Measurements from ENCODE around the gene ATP1A1.

ATP1A1 gene

DNA sequence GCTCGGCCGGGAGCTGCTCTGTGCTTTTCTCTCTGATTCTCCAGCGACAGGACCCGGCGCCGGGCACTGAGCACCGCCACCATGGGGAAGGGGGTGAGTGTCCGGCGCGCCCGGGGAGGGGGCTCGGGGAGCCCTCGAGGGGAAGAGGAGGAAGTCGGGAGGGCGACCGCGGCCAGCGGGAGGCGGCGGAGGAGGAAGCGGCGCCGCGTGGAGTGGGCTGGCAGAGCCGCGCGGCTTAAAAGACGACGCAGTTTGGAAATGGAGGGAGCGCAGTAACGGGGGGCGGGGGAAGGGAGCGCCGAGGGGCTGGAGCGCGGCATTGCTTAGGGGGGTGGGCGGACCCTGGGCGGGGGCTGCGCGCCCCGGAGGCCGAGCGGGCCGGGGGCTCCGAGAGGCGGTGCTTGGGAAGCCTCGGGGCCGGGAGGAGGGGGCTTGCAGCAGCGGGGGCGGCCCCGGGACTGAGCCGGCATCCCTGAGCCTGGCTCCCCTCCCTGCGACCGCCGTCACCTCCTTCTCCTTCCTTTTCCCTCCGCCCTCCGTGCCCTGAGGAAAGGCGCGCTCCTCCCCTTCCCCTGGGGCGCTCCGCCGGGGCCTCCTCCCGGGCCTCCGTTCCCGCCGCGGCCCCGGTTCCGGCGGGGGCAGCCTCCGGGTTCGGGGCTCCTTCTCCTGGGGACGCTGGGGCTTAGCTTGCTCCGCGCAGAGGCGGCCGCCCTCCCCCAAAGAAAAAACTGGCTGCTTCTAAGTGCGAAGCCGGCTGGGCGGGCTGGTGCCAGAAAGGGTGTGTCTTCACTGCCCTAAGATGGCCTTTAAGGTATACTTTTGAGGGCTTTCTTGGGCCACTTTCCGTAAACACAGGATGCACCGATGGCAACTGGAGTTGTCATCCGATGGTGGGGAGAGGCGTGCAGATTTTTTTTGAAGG, 648 bp downstream of the ATP1A1 start:
- TF ChIP-seq CTCF (conservative IDR thresholded peaks at IDR 0.05; ENCODE audit: control insufficient read depth, insufficient read depth, low read depth, low read length) = no peak
- peak; percentile 48 for DNase-seq (ENCODE audit: low read depth)
- peak overlapping the region; percentile 85 for H3K4me3 ChIP-seq (ENCODE audit: control insufficient read depth, low read depth, low read length)

DNA sequence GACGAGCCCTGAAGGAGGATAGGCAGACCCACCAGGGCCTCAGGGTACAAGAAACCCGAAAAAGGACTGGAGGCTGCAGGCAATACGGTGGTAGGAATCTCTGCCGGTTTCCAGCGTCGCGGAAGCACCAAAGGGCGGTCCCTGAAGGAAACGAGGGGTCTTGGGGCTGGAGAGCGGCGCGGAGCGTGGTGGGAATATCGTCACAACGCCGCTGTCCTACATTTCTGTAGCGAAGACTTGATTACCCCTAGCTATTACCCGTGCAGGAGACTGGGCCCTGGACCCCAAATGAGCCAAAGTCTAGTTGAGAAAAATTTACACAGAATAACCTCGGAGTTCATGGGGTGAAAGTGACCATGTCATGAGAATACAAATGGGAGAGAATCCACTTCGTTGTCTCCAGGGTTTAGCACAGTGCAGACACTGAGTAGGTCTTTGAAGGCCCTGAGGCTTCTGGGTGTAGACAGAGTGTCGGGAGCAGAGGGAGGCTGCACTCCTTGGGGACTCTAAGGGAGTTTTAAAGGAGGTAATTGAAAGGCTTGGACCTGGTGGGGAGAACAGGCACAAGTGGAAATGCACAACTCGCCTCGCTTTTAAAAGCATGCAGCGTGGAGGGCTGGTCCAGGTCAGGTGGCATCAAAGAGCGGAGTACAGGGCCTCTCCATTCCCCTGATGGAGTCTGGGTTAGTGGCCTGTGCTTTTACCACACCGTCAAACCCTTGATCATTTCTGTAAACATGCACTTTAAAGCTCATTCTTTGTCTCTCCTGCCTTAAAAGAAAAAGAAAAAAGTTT, 1.5 kb downstream of the ATP1A1 start:
- no peak for DNase-seq (ENCODE audit: low read depth)
- TF ChIP-seq CTCF (conservative IDR thresholded peaks at IDR 0.05; ENCODE audit: control insufficient read depth, insufficient read depth, low read depth, low read length) = no peak
- peak overlapping the region; percentile 85 for H3K4me3 ChIP-seq (ENCODE audit: control insufficient read depth, low read depth, low read length)

- DNase-seq (ENCODE audit: low read depth) = peak; percentile 53
- TF ChIP-seq CTCF (conservative IDR thresholded peaks at IDR 0.05; ENCODE audit: control insufficient read depth, insufficient read depth, low read depth, low read length) = no peak
- peak overlapping the region; percentile 85 for H3K4me3 ChIP-seq (ENCODE audit: control insufficient read depth, low read depth, low read length)
These were observed 2.3 kb downstream of the ATP1A1 start for GRCh38 chr1:116375148-116375886.

GRCh38 chr1:116375887-116376728, 3.1 kb downstream of the ATP1A1 start:
- H3K4me3 ChIP-seq (ENCODE audit: control insufficient read depth, low read depth, low read length) = peak overlapping the region; percentile 85
- no peak for TF ChIP-seq CTCF (conservative IDR thresholded peaks at IDR 0.05; ENCODE audit: control insufficient read depth, insufficient read depth, low read depth, low read length)
- DNase-seq (ENCODE audit: low read depth) = peak; percentile 96

DNA sequence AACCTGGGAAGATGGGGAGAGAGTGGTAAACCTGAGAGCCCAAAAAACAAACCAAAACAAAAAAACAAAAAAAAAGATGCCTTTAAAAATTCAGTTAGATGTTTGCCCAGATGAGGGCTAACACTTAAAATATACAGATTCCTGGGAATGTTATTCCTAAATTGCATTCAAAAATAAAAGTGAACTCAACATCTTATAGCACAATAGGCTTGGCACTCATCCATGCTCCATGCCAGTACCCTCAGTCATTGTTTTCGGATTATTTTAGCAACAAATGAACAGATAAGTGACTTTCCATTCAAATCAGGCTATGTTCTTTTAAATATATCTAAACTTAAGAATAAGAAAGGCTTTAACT, 3.7 kb downstream of the ATP1A1 start:
- TF ChIP-seq CTCF (conservative IDR thresholded peaks at IDR 0.05; ENCODE audit: control insufficient read depth, insufficient read depth, low read depth, low read length) = no peak
- H3K4me3 ChIP-seq (ENCODE audit: control insufficient read depth, low read depth, low read length) = no peak overlapping the region
- DNase-seq (ENCODE audit: low read depth) = no peak
